Fibroblast of upper back skin (primary cell): ENCODE measurements around the gene EFNA5.
A peak's percentile ranks its signal among the peaks of the same experiment; 100 is the strongest.

Source experiments
- DNase-seq: peaks from one replicate; pipeline ENCODE4 v3.0.0-alpha.2; 2013

EFNA5 gene

DNA sequence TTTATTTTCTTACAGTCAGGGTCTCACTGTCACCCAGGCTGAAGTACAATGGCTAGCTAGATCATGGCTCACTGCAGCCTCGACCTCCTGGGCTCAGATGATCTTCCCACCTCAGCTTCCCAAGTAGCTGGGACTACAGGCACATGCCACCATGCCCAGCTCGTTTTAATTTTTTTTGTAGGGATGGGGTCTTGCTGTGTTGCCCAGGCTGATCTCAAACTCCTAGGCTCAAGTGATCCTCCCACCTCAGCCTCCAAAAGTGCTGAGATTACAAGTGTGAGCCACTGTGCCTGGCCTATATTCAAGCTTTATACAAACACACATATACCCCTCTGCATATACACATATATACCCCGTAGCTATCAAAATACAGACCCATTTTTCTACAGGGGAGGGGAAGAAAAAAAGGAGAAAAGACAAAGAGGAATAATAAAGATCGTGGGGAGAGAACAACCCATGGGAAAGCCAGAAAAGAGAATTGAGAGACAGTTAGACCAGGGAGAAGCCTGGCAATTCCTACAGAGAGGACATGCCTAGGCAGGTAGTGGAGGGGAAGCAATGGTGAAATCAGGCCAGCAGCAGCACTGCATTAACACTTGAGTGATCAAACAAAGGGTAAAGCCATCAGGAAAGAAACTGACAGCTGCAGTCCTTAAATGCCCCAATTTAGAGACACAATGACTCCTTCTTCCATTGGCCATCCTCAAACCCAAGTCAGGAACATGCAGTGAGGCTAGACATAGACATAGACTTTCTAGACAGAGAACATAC is 102.7 kb downstream of the EFNA5 start:
- no peak for DNase-seq

DNA sequence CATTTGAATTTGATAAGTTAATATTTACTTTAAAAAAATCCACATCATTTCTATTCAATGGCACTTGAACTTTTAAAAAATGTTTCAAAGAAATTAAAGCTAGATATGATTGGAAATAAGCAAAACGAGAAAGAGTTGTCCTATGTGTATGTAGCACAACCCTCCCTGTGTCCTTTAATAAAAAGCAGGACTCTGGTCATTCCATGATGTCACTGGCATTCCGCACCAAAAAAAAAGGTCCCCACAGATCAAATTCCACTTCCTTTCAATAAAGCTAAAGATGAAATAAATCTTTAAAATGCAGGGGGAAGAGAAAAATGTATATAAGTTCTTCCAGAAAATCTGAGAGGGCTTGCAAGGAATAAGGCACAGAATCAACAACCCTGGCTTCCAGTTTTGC is 103.8 kb downstream of the EFNA5 start:
- no peak for DNase-seq

DNA sequence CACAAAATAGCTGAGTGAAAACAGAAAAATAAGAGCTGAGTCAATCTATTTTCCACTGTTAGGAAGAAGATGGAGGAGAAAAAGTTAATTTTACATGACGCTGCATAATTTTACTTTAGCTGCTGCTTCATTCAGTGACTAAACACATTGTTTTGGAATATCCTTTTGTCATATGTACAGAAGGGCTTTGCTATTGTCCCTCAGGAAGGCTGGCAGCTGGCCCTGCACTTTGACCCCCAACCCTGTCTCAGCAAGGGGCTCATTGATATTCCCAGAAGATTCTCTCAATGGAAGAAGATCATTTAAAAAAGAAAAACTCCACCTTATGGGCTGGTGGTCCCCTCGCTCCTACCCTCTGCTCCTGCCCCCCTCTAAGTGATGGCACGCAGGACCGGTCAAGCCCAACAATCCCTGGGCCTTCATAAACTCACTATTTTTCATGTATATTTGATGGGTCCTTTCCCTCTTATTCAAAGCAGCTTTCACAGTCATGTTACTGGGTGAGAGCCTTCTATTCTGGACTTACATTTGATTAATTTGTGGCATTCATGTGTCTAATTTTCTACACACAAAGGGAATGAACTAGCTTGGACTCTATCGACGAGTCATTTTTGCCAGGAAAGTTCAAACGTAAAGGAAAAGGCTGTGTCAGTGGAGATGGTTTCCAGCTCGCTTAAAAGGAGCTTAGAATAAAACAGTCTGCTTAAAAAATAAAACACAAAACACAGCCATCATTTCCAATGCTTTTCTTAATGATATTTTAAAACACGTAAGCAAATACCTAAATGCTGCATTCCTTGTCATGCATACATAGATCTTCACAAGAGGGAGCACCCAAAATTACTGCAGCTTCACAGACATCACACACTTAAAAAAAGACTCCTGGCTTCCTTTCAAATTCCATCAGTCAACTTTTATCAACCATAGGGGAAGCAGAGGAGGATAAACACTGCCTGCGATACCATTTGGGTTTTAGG is 104.7 kb downstream of the EFNA5 start:
- DNase-seq, result peak; percentile 21

DNA sequence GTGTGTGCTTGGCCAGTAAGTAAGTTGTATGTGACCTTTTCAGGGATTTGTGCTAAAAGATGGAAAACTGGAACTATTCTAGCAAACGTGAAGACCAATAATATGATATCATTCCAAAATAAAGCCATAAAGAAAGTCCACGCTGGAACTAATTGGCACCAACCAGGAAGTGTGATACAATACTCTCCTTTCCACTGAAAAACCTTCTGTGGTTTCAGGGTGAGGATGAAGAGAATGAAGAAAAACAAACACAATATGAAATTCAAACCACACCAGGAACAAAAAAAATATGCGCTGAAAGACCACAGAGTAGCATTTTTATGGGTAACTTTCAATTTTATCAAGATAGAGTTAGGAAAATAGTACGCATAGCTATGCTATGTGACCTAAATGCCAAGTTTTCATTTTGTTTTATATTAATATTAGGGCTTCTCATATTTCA is 105.8 kb downstream of the EFNA5 start:
- DNase-seq, result peak; percentile 62

- DNase-seq, result no peak
Observed at GRCh38 chr5:107563959-107564544, 106.7 kb downstream of the EFNA5 start.

DNA sequence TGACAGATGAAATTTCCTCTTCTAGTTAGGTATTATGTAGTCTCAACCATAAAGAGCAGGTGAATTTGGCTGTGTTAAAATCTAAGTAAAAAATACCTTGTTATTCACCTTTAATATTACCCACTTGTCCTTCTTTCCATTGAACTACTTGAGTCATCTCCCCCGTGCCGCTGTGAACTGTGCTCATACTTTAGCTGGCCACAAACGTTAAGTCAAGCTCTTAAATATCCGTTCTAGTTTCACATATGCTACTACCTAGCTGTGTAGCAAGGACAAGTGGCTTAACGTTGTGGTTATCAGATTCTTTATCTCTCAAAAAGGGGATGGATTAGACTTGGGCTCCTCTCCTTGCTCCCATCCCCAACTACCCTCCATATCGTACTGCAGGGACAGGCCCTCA is 110.4 kb downstream of the EFNA5 start:
- no peak for DNase-seq

GRCh38 chr5:107558823-107559375 is 111.8 kb downstream of the EFNA5 start:
- DNase-seq, result no peak

GRCh38 chr5:107557051-107557658 is 113.6 kb downstream of the EFNA5 start:
- peak; percentile 37 for DNase-seq

DNA sequence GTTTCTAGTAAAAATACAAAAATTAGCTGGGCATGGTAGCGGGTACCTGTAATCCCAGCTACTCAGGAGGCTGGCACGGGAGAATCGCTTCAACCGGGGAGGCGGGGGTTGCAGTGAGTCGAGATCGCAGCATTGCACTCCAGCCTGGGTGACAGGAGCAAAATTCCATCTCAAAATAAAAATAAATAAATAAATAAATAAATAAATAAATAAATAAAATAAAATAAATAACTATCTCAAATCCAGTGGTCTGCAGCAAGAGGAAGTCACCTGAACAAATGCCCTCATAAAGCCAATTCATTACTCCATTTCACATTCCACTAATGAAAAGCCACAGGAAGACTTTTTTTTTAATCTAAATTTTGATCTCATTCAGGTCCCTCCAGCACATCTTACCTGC is 114.2 kb downstream of the EFNA5 start:
- DNase-seq, result no peak

DNA sequence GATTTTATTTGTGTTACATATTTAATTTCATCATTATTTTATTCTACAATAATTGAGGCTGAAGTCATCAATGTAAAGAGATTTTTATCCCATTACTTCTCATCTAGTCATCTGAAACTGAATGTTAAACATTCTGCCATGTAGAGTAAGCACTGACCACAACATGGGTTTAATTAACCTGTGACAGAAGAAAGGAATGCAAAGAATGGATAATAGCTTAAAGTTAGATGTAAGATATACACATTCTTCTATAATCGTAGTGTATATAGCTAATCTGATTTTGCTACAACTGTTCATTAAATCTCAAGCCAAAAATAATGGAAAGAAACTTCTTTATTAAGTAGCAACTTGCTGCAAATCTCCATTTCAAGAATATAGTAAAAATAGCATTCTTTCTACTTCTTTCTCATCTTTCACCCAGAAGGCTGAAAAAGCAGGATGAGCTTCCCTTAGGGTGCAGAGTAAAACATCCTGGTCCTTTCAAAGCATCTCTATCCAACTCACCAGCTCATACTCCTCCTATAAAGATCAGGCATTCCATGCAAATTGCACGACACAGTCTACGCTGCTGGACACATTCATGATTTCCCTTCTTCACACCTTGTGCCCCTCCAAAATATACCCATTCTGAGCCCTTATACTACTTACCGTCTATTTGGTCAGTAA is 115.2 kb downstream of the EFNA5 start:
- DNase-seq, result peak; percentile 84

GRCh38 chr5:107554776-107555424 is 115.8 kb downstream of the EFNA5 start:
- DNase-seq, result no peak

- peak; percentile 72 for DNase-seq
Observed at GRCh38 chr5:107553117-107553555, 117.6 kb downstream of the EFNA5 start.

- DNase-seq, result no peak
Observed at GRCh38 chr5:107551088-107551487, 119.6 kb downstream of the EFNA5 start.

- DNase-seq, result no peak
Observed at GRCh38 chr5:107549567-107549966, 121.2 kb downstream of the EFNA5 start.

DNA sequence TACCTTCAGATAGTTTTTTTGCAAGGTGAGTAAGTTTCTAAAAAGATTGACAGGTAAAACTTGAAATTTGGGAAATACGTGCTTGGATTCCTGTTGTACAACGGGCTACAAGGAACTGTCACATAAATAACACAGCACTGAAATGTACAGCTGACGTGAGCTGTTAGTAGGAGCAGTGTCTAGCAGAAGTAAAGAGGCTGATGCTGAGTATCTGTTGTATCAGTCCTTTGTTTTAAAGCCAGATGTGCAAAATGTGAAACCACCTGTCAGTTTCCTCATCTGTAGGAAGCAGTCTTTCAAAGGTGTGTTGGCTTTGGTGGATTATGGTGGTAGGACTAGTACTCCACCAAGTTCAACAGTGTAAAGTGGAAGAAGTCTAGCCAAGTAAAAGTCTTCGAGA is 122.3 kb downstream of the EFNA5 start:
- DNase-seq, result no peak

DNA sequence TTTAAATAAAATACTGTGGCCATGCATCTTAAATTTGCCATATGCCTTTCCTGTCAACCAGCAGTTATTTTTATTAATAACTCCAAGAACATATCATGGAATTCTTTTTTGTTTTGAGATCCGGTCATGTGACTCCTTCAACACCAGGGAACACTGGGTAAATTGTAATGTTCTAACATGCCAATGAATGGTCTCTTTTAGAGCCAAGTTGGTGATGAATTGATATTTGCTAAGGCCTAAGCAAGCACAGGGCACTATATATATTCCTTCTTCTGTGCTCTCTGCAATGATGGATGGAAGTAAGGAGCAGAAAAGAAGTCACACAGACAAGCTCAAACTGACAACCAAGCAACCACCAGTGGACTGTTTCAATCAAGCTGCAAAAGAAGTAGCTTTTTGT is 124.0 kb downstream of the EFNA5 start:
- DNase-seq, result no peak

- no peak for DNase-seq
Observed at GRCh38 chr5:107545486-107545885, 125.3 kb downstream of the EFNA5 start.

DNA sequence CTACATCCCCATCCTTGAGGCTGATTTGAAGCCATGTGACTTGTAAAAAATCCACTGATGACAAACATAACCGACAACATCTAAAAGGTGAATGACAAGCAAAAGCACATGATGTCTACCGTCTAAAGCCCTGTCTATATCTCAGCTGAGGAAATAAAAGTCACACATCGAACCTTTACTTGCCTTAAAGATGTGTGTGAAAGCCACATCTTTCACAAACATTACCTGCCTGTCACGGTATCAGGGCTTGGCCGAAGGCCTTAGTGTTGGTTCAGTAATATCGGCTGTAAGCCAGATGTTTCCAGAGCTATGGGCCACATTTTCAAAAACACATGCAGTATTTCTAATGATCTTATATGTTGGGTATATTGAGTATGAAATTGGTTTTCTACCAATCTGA is 125.8 kb downstream of the EFNA5 start:
- no peak for DNase-seq

DNA sequence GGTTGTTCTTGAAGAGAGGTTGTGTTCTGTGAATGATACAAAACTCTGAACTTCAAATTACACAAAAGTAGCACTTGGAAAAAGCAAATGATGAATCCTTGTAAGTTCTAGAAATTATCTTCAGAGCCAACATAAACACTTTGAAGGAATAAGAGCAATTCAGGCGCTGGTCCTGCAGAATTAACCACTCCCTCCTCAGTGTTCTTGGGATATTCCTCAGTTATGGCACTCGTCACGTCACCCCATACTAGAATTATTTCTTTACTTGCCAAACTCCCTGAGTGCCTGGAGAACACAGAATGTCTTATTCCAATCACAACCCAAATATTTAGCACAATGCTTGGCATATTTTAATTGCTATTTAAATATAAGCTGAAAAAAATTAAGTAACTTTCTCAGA is 126.3 kb downstream of the EFNA5 start:
- no peak for DNase-seq

GRCh38 chr5:107543868-107544267 is 126.9 kb downstream of the EFNA5 start:
- DNase-seq, result no peak

- DNase-seq, result peak; percentile 60
Observed at GRCh38 chr5:107542831-107543231, 127.9 kb downstream of the EFNA5 start.

DNA sequence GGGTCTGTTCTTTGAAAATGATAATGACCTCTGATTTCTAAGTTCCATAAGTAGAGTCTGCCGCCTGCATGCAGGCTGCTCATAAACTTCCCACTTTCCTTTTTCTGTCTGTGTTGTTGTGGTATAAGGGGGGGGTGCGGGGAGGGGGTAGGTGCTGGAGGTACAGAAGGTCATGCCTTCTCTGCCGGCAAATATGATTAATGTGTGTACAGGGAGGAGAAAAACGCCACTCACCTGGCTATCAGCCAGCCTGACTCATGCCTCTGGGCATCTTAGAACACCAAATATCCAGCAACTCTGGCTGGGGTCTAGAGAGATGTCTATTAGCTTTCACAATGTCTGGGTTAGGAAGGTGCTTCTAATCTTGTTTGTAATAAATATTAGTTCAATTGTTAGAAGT is 128.3 kb downstream of the EFNA5 start:
- peak; percentile 86 for DNase-seq
